Measurements from ENCODE around the gene CYP27C1.
A peak's percentile ranks its signal among the peaks of the same experiment; 100 is the strongest.

The CYP27C1 gene

DNA sequence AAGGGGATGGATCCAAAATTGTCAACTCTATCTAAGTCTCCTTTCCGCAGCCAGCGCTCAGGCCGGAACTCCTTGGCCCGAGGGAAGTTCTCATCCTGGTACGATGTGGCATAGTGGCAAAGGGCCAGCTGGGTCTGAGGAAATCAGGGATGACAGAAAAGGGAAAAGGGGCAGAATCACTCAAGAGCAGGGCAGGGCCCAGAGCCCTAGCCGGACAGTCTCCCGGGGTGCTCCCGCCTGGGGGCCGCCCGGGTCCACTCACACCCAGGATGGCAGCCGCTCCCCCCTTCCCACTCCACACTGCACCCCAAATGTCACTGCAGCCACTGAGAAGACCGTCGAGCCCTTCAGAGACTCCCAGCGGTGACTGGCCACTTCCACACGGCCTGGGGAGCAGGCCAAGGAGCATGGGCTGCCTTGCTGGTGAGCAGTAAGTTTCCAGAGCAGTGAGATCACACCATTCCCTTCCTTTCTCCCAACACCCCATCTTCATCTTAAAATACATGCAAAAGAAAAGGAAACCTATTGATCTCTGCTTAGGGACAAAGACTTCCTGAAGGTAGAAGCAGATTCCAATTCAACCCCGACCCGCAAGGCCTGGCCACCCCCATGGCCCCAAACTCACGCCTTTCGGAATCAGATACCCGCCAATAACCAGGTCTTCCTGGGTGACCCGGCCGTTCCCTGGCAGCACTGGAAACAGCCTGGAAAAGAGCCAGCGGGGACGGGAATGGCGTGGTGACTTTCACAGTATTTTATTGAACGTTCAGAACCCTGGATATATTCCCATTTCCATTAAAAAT is 26.7 kb downstream of the CYP27C1 start:
- DNase-seq = no peak

DNA sequence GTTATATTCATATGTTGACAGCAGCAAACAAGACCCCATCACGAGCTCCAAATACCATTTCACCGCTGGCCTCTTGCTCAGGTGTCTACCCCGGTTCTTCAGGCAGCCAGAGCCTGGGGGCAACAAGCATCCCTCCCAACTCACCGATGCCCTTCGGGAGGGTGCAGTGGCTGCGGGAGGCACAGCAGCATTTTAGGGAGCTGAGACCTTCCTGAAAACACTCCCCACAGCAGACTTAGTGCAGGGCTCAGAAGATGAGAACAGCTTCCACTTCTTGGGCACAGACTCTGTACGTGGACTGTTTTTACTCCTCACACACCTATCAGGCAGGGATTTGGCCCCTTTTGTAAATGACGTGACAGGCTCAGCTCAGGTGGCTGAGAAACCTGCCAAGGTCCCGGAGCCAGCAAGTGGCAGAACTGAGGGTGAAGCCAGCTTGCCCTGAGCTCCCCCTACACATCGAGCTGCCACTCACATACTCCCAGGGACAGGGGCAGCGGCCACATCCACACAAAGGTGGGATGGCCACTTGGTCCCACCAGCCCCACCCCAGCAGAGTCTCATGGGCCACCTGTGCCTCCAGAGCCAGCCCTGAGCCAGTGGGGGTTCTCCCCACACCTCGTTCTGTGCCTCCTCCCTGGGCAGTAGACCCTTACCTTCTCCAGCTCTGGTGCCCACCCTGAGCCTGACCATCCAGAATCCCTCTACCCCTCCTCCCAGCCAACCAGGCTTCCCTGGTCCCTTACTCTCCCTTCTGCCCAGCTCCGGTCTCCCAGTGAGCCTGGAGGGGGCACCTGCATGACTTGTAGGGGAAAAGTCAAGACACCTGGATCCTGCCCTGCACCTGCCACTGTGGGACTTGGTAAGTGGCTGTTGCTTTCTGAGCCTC is 28.5 kb downstream of the CYP27C1 start:
- no peak for DNase-seq

DNA sequence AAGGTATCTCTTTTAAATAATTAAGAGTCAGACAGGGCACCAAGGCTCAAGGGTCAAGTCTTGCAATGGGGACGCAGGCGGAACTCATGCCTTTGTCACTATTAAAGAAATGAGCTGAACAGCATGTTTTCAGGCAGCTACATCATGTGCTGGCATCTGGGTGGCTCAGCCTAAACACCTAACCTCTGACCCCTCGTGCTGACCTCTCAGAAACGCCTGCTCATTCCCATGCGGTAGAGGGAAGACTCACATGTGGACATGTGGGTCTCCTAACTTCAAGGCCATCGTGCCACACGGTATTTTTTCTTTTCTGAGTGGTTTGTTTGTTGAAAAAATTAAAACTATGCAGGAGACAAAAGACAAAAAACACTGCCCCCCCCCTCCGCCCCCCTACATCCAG is 31.3 kb downstream of the CYP27C1 start:
- DNase-seq = no peak

DNA sequence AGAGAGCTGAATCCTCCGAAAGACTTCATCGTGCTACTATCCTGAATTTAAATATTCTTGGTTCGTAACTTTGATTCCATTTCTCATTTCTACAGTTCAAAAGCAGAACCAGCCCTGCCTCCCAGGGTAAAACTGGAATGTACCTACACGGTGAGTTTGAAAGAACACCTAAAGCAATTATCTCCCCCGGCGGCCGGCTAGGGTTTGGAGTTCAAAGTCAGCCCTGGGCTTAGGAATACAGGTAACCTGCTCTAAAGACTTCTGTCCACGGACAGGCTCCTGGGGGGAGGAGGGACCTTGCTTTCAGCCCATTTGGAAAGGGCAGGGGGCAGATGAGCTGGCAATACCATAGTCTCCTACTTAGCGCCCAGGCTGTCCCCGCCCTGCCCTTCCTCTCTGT is 32.3 kb downstream of the CYP27C1 start:
- DNase-seq = no peak

DNA sequence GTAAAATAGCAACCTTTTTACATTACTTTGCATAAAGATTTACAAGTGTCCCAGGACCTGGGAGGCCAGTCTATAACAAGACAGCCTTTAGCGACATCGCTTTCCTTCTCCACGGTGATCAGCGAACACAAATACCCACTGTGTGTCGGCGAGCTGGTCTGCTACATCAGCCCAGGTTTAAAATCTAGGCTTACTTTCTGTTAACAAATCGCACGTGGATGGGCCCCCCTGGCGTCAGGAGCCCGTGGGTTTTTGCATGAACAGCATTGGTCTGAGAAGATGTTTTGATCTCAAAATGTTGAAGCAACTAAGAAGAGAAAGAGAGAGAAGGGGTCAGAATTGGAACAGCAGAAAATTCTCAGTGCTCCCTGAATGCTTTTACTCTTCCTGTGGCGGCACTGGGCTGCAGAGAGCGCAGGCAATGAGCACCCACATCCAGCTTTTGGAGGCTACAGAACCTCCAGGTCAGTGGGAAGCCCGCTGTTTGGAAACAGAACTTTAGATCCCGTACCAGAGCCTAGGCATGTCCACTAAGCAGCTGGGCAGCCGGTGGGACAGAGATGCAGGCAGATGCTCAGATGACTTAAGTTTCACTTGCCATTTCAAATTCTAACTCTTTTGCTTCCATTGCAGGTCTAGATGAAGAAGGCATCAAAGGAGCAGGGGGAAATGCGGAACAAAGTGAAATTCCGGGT is 32.9 kb downstream of the CYP27C1 start:
- DNase-seq = peak; percentile 28

DNA sequence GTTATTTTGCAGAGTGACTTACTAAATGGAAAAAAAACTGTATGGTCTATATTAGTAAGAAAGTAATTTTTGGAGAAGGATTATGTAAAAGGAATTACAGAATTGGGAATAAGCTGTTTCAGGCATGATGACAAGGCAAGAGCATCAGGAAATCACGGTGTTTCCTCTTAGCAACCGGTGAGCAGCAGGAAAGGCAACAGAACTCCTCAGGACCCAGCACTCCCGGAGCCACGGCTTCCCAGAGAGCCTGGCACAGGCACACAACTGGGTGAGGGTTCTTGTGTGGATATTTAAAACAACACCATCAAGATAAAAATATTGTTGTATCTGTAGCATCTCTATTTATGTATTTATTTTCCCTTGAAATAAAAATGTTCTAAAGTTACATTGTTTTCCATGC is 34.4 kb downstream of the CYP27C1 start:
- DNase-seq = no peak

DNA sequence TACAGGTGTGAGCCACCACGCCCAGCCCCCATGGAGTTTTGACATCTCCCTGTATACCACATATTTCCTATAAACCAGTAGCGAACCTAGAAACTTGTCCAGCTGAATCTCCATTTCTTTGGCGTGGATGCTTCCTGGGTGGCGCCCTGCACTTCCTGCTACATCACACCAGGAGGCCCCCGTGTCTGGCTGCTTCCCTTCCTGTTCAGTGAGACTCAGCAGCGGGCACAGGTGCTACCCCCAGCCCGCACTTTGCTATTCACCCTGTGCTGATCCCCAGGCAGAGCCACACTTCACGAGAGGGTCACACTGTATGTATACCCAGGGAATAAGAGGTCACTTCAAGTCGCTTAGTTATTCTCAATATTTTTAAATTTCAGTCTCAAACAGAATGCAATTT is 35.0 kb downstream of the CYP27C1 start:
- DNase-seq = no peak

DNA sequence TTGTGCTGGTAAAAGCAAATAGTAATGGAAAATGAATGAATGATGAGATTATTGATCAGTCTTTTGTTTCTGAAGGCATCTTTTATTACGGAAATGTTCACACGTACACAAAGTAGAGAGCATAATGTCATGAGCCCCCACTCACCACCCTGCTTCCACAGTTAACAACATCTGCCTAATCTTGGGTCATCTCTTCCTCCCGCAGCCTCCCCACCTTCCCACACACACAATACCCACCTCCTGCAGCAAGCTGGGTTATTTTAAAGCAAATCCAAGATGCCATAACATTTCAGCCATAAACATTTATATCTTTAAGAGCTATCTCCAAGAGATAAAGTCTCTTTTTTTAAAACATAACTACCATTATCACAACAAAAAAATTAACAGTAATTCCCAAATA is 36.3 kb downstream of the CYP27C1 start:
- no peak for DNase-seq

DNA sequence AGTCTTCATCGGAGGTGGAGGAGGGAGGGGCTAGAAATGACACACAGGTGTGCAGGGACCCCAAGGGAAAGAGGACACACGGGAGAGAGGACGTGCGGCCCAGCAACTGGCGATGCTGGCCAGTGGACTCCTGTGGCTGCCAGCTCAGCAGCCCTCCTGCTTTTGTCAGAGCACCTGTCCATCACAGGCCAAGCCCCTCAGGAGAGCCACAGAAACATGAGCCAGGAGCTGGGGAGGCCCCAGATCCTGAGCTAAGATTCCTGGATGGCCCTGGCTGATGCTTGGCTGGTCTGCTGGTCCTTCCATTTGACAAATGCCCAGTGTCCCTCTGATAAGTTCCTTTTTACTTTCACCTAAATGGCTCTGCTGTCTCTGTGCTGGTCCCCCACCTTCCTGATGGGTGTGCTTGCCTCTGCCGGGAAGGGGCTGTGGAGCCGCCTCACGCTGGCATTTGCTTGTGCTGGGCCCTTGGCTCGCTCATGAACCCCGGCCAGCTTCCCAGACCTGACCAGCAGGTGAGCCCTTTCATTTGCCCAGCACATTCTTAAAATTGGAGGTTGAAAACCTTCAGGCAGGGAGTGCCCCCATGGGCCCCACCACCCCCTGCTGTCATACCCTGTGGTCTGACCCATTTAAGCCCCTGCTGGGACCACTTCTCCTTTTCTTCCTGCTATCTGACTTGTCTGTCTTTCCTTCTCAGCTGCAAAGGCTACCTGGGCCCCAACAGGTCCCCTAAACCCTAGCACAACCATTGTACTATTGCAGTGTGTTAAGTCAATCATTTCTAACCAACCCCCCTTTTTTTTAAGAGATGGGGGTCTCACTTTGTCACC is 37.3 kb downstream of the CYP27C1 start:
- DNase-seq = no peak

DNA sequence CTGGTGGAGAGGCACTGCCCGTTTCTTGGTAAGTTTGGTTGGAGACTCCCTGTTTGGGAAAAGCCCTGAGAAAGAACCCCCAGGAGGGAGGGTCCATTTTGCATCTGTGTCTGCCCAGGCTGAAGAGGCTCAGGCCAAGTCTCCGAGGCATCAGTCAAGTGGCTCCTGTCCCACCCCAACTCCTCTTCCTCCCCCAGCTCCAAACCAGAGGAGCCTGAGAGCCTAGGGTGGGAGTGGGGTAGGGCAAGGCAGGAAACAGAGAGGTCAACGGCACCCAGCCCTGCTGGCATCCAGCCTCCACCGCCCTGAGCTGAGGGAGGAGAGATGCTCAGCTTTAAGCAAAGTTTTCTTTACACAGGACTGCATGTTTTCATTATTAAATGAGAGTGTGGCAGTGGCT is 38.2 kb downstream of the CYP27C1 start:
- DNase-seq = no peak

DNA sequence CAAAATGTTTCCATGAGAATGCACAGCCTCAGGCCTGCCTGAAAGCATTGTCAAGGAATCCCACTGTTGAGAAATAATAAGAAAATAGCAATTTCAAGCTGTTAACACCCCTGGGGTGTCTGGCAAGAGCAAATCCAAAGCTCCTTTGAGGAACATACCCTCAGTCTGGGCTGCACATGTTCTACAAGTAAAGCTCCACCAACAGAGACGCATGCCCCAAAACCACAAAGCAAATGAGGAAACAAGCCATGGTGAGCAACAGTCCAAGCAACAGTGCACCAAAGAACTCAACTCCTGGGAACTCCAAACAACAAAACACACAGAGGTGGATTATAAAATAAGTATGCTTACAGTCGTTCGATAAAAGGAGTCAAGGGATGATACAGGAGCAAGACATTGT is 40.3 kb downstream of the CYP27C1 start:
- no peak for DNase-seq

DNA sequence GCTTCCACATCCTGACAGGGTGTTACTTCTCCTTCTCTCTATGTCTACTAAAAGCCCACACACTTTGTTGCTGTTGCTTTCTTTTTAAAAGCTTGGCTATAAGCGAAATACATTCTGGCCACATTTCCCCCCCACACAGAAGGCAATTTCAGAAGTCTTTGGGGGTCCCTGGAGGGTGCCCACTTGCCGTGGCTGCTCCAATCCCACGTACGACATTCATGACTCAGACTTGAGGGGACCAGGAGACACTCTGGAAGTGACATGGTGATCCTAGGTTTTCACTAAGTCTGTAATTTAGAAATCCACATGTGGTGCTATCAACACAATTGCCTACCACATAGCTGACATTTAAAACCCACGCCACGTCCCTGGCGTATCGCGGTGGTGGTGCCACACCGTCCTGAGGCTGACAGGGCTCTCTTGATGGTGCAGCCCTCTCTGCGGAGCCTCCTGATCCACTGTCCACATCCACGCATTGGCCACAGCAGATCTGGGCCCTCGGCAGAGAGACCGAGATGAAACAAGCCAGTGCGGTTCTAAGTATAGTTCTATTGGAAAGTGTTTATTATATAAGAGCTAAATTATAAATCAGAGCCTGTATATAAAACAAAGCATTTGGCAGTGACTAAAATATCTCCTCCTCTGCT is 42.4 kb downstream of the CYP27C1 start:
- no peak for DNase-seq

DNA sequence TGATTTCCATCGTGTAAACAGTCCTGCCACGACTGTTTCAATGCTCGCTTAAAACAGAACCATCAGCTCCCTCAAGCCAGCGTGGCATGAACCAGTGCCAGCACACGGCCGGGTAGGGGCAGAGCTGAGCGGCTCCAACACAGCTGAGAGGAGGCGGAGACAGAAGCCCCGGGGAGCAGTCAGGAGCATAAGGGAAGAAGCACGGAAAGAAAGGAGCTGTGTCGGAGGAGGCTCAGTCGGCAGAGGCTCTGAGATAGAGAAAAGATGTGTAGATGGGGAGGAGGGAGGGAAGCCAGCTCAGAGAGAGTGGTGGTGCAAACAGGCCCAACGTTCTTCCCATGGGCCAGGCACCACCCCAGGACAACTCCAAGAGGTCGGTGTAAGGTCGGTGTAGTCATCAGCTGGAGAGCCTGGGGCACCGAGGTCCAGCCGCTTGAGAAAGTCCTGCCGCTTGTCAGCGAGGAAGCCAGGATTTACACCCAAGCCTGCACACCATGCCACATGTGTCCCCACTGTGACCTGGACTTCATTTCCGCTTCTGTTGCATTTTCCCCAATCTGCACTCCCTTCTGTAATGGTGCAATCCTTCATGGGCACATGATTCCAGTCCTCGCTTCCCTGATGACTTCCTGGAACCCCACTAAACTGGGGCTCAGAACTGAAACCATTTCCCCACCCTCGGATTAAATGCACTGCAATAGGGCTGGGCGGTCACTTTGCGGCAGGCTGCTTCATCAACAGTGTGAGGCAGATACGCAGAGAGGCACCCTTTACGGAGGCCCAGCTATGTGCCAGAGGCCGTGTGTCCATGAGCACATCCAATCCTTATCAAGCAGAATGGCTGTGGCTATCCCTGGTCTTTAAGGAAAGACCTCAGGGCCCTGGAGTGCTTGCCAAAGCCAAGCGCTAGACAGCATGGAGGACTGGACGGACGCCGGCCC is 43.5 kb downstream of the CYP27C1 start:
- DNase-seq = no peak

DNA sequence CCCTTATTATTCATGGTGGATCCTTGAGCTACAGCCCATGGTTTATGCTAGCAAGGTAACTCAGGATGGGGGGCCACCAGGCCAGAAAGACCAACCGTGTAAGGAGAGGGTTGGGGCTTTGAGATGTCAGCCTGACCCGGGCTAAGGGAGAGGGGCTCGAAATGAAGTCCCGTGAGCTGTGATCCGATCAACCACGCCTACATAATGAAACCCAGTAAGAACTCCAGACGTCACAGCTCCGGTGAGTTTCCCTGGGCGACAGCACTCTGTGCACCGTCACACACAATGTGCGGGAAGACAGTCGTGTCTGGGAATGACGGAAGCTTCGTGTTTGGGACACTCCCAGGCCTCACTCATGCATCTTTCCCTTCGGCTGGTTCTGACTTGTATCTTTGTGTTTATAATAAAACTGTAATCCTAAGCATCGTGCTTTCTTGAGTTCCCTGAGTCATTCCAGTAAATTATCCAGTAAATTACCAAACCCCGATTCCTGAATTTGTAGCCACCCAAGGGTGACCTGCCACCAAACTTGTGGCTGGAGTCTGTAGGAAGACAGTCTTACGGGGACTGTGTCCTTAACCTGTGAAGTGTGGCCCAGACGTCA is 44.2 kb downstream of the CYP27C1 start:
- DNase-seq = no peak

DNA sequence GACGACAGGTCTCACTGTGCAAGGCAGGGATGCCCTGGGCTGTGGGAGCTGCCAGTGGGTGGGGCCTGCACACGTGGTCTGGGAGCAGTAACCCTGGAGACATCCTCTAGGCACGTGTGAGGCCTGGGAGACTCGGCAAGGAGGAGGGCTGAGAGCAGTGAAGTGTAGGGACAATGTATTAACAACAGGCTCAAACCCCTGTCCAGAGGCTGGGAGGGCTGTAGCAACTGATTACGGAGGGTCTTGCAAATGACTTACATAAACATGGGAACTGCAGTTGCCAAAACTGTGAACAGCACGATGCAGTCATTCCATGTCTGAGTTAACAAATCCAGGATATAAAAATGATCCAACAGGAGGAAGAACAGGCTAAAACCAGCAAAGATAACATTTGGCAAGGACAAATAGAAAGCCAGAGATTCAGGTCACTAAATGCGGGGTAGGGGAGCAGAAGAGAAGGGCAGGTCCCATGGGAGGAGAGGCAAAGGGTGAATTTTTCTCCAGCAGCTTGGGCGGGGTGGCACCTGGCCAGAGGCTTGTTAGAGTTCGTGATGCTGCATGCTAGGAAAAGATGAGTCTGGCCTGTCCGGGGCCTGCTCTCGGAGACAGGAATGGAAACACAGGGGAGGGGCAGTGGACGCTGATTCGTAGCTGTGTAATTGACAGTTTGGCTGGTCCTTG is 44.9 kb downstream of the CYP27C1 start:
- DNase-seq = no peak

DNA sequence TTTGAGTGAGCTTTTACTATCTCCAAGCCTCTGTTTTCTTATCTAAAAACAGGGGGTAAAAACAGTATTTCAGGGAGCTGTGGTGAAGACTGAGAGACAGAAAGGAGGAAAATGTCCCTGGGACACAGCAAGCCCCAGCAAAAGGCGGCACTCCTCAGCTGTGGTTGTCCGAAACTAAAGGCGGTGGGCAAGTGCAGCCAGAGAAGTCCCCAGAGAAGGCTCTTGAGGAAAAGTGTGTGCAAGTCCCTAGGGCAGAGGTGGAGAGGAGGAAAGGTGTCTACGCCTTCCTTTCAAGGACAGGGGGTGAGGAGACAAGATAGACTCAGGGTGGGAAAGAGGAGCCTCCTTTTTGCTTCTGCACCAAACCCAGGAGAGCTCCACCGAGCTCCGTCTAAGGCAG is 45.5 kb downstream of the CYP27C1 start:
- DNase-seq = no peak

DNA sequence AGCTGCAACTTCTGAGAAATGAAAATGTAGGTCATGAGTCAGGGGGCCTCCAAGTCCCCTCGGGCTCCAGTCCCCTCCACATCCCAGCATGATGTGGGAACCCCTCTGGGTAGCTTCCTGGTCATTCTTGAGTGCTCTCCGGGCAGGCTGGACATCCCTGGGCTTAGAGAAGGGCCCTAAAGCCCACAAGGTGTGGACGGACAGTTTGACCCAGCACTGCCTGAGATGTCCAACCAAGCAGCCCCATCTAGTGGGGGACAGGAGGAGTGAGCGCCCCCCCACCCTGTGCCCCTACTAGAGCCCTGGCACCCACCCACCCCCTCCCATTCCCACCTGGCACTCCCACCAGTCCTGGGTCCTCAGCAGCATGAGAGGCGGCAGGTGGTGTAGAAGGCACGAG is 46.0 kb downstream of the CYP27C1 start:
- DNase-seq = no peak

DNA sequence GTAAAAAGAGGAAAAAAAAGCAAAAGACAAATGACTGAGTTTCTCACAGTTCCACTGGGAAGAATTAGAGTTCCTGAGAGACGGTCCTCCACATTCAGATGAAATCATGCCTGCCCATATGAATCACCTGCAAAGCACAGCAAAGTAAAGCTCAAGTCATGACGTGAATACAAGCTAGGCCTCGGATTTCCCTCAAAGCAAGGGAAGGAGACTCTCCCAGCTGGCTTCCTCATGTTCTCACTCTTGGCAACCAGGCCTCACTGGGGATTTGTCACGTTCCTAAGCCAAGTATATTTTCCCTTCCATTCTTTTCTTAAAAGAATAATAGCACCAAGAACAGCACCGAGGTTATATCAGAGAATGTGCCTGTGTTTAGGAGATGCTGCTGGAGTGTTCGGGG is 47.0 kb downstream of the CYP27C1 start:
- no peak for DNase-seq

DNA sequence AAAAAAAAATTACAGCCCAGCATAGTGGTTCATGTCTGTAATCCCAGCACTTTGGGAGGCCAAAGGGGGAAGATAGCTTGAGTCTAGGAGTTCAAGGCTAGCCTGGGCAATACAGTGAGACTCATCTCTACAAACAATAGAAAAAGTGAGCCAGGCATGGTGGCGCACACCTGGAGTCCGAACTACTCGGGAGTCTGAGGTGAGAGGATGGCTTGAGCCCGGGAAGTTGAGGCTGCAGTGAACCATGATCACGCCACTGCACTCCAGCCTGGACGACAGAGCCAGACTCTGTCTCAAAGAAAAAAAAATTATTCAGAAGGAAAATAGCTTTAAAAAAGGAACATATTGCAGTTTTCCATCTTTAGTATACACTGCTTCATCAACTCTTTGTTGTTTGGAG is 47.8 kb downstream of the CYP27C1 start:
- DNase-seq = no peak
